ENCODE results near the gene GLB1L3. TPM values are rescaled to one million over a fixed set of nuclear protein-coding genes. Genes with fewer than 3 reads are reported as not detected.

GLB1L3 gene
- total and polyA plus RNA-seq, 2 donors: 0.71 to 1.8 TPM

DNA sequence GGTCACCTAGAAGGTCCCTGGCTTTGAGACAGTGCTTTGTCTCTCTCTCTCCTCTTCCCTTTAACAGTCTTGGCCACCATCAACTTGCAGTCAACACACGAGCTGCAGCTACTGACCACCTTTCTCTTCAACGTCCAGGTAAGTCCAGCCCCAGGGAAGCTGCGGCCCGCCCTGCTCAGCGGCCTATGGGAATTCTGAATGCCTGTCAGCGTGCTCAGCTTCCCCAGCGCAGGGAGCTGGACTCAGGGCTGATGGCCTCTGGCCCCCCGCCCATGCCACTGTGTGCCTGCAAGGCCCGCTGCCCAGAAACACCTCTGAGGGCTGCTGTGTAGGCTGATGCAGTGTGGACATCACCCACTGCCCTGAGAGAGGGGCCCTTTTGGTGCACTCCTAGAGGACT is 88.1 kb downstream of the GLB1L3 start:
- Histone ChIP-seq H3K4me3 (ENCODE audit: low read length in 2 of 2) (no peak overlapping the region), H3K27ac (ENCODE audit: low read depth in 1 of 2, low read length in 1 of 2) (no peak overlapping the region), H3K9me3 (ENCODE audit: control insufficient read depth in 2 of 2, insufficient read depth in 1 of 2, low read length in 1 of 2) (no peaks in the 10 kb centered on the region), H3K27me3 (ENCODE audit: control insufficient read depth in 2 of 2, insufficient read depth in 1 of 2, low read length in 1 of 2) (peaks cover 0 to 9% of the 10 kb centered on the region in 2 donors), H3K36me3 (ENCODE audit: control insufficient read depth in 2 of 2, insufficient read depth in 2 of 2, low read length in 1 of 2) (no peaks in the 10 kb centered on the region), H3K4me1 (ENCODE audit: control insufficient read depth in 2 of 2, insufficient read depth in 2 of 2, low read length in 2 of 2) (peaks cover 3 to 24% of the 10 kb centered on the region in 2 donors)
- DNase-seq (ENCODE audit: low read depth in 6 of 9, low spot score in 9 of 9): no peak
- WGBS: 92% methylated on average over 9 of the region's 9 CpGs

DNA sequence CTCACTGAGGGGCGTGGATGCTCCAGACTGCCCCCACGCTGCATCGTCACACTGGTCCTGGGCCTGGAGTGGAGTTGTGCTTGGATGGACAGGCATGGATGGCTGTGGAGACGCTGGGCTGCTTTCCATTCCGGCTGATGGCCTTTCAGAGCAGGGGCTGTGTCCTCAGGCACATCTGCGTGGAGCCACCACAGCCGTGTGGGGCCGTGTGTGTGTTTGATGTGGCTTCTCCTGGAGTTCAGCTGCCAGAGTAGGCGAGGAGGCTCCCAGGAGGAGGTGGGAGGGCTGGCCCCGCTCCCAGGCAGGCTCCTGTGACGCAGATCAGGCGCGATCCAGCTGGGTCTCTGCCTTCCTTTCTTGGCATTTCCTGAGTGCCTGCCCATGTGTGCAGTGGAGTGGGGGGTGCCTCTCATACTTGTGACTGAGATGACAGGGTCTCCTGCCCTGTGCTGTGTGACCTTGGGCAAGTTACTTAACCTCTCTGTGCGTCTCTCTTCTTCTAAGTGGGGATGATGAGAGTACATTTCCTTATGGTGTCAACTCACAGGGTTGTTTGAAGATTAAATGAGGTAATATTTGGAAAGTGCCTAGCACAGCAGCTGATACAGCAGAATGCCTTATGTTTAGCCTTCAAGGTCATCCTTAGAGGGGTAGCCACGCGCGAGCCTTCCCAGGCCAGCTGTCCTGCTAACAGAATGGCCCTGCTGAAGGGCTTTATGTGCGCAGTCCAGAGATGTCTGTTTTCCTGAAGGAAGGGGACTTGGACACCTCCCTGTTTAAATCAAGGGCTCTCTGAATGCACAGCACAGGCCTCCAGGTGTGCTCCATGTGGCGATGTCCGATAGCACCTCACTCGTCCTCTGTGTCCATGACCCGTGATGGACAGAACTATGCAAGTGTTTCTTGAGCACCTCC is 89.1 kb downstream of the GLB1L3 start:
- Histone ChIP-seq H3K4me3 (ENCODE audit: low read length in 2 of 2) (no peak overlapping the region), H3K36me3 (ENCODE audit: control insufficient read depth in 2 of 2, insufficient read depth in 2 of 2, low read length in 1 of 2) (no peaks in the 10 kb centered on the region), H3K9me3 (ENCODE audit: control insufficient read depth in 2 of 2, insufficient read depth in 1 of 2, low read length in 1 of 2) (no peaks in the 10 kb centered on the region), H3K27ac (ENCODE audit: low read depth in 1 of 2, low read length in 1 of 2) (no peak overlapping the region), H3K27me3 (ENCODE audit: control insufficient read depth in 2 of 2, insufficient read depth in 1 of 2, low read length in 1 of 2) (peaks cover 0 to 2% of the 10 kb centered on the region in 2 donors), H3K4me1 (ENCODE audit: control insufficient read depth in 2 of 2, insufficient read depth in 2 of 2, low read length in 2 of 2) (peaks cover 3 to 21% of the 10 kb centered on the region in 2 donors)
- WGBS: 52% methylated on average over 22 of the region's 22 CpGs
- DNase-seq (ENCODE audit: low read depth in 6 of 9, low spot score in 9 of 9): peak in 1 of 9 donors; percentile 9

DNA sequence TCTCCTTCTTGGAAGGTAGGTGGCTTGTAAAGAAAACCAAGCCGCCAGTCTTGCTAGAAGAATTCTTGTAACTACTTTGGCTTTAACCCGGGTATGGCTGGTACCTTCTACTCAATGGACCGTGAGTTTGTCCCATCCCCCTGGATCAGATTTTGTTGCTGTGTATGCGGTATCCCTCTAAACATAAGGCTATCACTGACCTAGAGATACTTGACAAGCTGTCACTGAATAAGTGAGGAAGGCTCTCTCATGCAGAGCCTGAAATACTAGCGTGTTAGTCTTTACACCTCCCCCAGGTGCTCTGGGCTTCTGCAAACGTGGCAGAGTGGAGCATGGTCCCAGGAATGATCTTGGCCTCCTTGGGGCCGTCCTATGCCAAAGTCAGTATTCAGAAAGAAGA is 90.1 kb downstream of the GLB1L3 start:
- DNase-seq (ENCODE audit: low read depth in 6 of 9, low spot score in 9 of 9): no peak
- no peak overlapping the region for H3K27ac ChIP-seq (ENCODE audit: low read depth in 1 of 2, low read length in 1 of 2)
- H3K27me3 ChIP-seq (ENCODE audit: control insufficient read depth in 2 of 2, insufficient read depth in 1 of 2, low read length in 1 of 2): no peaks in the 10 kb centered on the region
- H3K4me1 ChIP-seq (ENCODE audit: control insufficient read depth in 2 of 2, insufficient read depth in 2 of 2, low read length in 2 of 2): peaks cover 3 to 17% of the 10 kb centered on the region in 2 donors
- no peaks in the 10 kb centered on the region for H3K9me3 ChIP-seq (ENCODE audit: control insufficient read depth in 2 of 2, insufficient read depth in 1 of 2, low read length in 1 of 2)
- H3K36me3 ChIP-seq (ENCODE audit: control insufficient read depth in 2 of 2, insufficient read depth in 2 of 2, low read length in 1 of 2): no peaks in the 10 kb centered on the region
- H3K4me3 ChIP-seq (ENCODE audit: low read length in 2 of 2): no peak overlapping the region
- WGBS: 89% methylated on average over 7 of the region's 7 CpGs

DNA sequence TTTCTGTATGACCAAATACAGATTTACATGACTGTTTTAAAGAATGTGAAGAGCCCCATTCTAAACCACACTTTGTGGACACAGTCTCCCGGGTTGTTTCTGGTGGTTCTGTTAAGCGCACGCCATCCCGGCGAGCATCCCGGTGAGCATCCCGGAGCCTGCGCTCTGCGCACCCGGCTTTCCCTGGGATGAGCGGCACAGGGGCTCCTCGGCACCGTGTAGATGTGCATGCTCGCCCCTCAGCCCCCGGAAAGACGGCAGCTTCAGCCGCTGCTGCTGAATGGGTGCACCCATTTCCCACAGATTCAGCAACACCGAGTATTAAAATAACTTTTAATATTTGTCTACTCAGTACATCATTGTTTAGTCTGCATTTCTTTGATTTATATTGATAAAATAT is 91.6 kb downstream of the GLB1L3 start:
- peaks cover 0 to 14% of the 10 kb centered on the region in 2 donors for H3K4me1 ChIP-seq (ENCODE audit: control insufficient read depth in 2 of 2, insufficient read depth in 2 of 2, low read length in 2 of 2)
- no peak overlapping the region for H3K27ac ChIP-seq (ENCODE audit: low read depth in 1 of 2, low read length in 1 of 2)
- no peak overlapping the region for H3K4me3 ChIP-seq (ENCODE audit: low read length in 2 of 2)
- 93% methylated on average over 18 of the region's 18 CpGs for WGBS
- H3K9me3 ChIP-seq (ENCODE audit: control insufficient read depth in 2 of 2, insufficient read depth in 1 of 2, low read length in 1 of 2): no peaks in the 10 kb centered on the region
- H3K36me3 ChIP-seq (ENCODE audit: control insufficient read depth in 2 of 2, insufficient read depth in 2 of 2, low read length in 1 of 2): no peaks in the 10 kb centered on the region
- no peaks in the 10 kb centered on the region for H3K27me3 ChIP-seq (ENCODE audit: control insufficient read depth in 2 of 2, insufficient read depth in 1 of 2, low read length in 1 of 2)
- DNase-seq (ENCODE audit: low read depth in 6 of 9, low spot score in 9 of 9): no peak

Other genes with a start within 250 kb of the GLB1L3 start
- gene JAM3, start 207.3 kb upstream of the GLB1L3 start, total RNA-seq: 15.8 TPM
- 19.3 TPM for gene JAM3, start 207.3 kb upstream of the GLB1L3 start, polyA plus RNA-seq
- 24.4 TPM for gene NCAPD3, start 52.4 kb upstream of the GLB1L3 start, total RNA-seq
- gene NCAPD3, start 52.4 kb upstream of the GLB1L3 start, polyA plus RNA-seq: 7.2 TPM
- 33.1 TPM for gene VPS26B, start 51.7 kb upstream of the GLB1L3 start, total RNA-seq
- 27.3 TPM for gene VPS26B, start 51.7 kb upstream of the GLB1L3 start, polyA plus RNA-seq
- gene THYN1, start 23.0 kb upstream of the GLB1L3 start, total RNA-seq: 117 TPM
- gene THYN1, start 23.0 kb upstream of the GLB1L3 start, polyA plus RNA-seq: 78.4 TPM
- 17.5 TPM for gene ACAD8, start 22.8 kb upstream of the GLB1L3 start, total RNA-seq
- 37.9 TPM for gene ACAD8, start 22.8 kb upstream of the GLB1L3 start, polyA plus RNA-seq
- gene GLB1L2, start 55.6 kb downstream of the GLB1L3 start, total RNA-seq: 0.47 TPM
- gene GLB1L2, start 55.6 kb downstream of the GLB1L3 start, polyA plus RNA-seq: 0.46 TPM
- gene B3GAT1, start 135.9 kb downstream of the GLB1L3 start, total RNA-seq: 0.24 TPM
- 0.43 TPM for gene B3GAT1, start 135.9 kb downstream of the GLB1L3 start, polyA plus RNA-seq